SU-DHL-6 (cell line): Measurements from ENCODE around the gene FBXW11.
"Not testable (repeated sequence)": the region's sequence is repeated elsewhere in the genome, so short reads cannot be mapped to it uniquely, and the experiment has no call there.

ENCODE experiments used
- H2AFZ ChIP-seq: fragments of 200-600 bp; sonication (generic); 2 replicates; pipeline ENCODE4 v1.6.1; 2014; ENCODE audit warnings: low read depth, mild to moderate bottlenecking, moderate library complexity, mixed read lengths, antibody characterized with exemption, low read length; ENCODE audit not compliant: severe bottlenecking
- H3F3A ChIP-seq: fragments of 200-600 bp; shearing (Covaris generic); 2 replicates; pipeline ENCODE4 v1.6.0; 2016; ENCODE audit warnings: antibody characterized with exemption, mild to moderate bottlenecking; ENCODE audit not compliant: insufficient read depth
- H3K27ac ChIP-seq: fragments of 200-600 bp; sonication (generic); 2 replicates; pipeline ENCODE4 v1.5.1; 2016; ENCODE audit warnings: low read depth, mild to moderate bottlenecking, low read length, moderate library complexity, mixed read lengths
- H3K27me3 ChIP-seq: fragments of 200-600 bp; sonication (generic), shearing (Covaris generic); 2 replicates; pipeline ENCODE4 v1.6.0; 2014; ENCODE audit warnings: mild to moderate bottlenecking, low read length
- H3K36me3 ChIP-seq: fragments of 200-600 bp; sonication (generic); 2 replicates; pipeline ENCODE4 v1.6.1; 2014; ENCODE audit warnings: mild to moderate bottlenecking, low read length, mixed read lengths
- H3K4me2 ChIP-seq: fragments of 300-600, 200-600 bp; shearing (Covaris generic), sonication (generic); 2 replicates; pipeline ENCODE4 v1.6.0; 2014; ENCODE audit warnings: low read length, low read depth, mild to moderate bottlenecking; ENCODE audit not compliant: poor library complexity, severe bottlenecking
- H3K4me3 ChIP-seq: fragments of 200-600 bp; sonication (generic); 2 replicates; pipeline ENCODE4 v1.5.1; 2014; ENCODE audit warnings: antibody characterized with exemption, low read length, mild to moderate bottlenecking, mixed read lengths; ENCODE audit not compliant: insufficient read depth, poor library complexity, severe bottlenecking
- H3K79me2 ChIP-seq: fragments of 200-600 bp; sonication (generic); 2 replicates; pipeline ENCODE4 v1.6.1; 2014; ENCODE audit warnings: mild to moderate bottlenecking, low read length, moderate library complexity; ENCODE audit not compliant: insufficient read depth
- H3K9ac ChIP-seq: fragments of 200-600 bp; sonication (generic); 2 replicates; pipeline ENCODE4 v1.7.0; 2014; ENCODE audit warnings: mild to moderate bottlenecking, low read length
- H3K9me2 ChIP-seq: fragments of 200-600 bp; sonication (generic); replicated peaks from 2 replicates; pipeline ENCODE4 v1.6.1; 2014; ENCODE audit warnings: low read length; ENCODE audit not compliant: insufficient read depth
- H3K9me3 ChIP-seq: fragments of 200-600 bp; sonication (generic); 2 replicates; pipeline ENCODE4 v1.6.1; 2014; ENCODE audit warnings: low read length, mixed read lengths; ENCODE audit not compliant: insufficient read depth
- H4K20me1 ChIP-seq: fragments of 200-600 bp; sonication (generic); 2 replicates; pipeline ENCODE4 v1.6.1; 2014; ENCODE audit warnings: low read depth, mild to moderate bottlenecking, antibody characterized with exemption, low read length, moderate library complexity, mixed read lengths
- CTCF ChIP-seq: fragments of 200-600 bp; sonication (generic); IDR thresholded peaks from one replicate; pipeline ENCODE4 v1.5.1; 2017; ENCODE audit warnings: antibody characterized with exemption, mild to moderate bottlenecking, low read length, moderate library complexity; ENCODE audit not compliant: insufficient read depth, poor library complexity, severe bottlenecking
- EZH2phosphoT487 ChIP-seq: fragments of 200-600 bp; sonication (generic), shearing (Covaris generic); conservative IDR thresholded peaks from 2 replicates; pipeline ENCODE4 v1.6.1; 2018; ENCODE audit warnings: mild to moderate bottlenecking, antibody characterized with exemption, low read length, moderate library complexity, mixed read lengths

FBXW11 gene

GRCh38 chr5:172028167-172028566, 21.7 kb upstream of the FBXW11 start:
- Histone ChIP-seq H3K9me3 (peaks cover 16% of the 10 kb centered on the region; the same call in 1 of the 2 replicates), H3K9me2 (no peaks in the 10 kb centered on the region; the same call in 1 of the 2 replicates), H3K79me2 (no peaks in the 10 kb centered on the region), H3F3A (no peaks in the 10 kb centered on the region), H3K4me3 (no peak overlapping the region), H3K4me2 (no peak overlapping the region), H4K20me1 (no peaks in the 10 kb centered on the region), H2AFZ (no peak overlapping the region), H3K9ac (no peak overlapping the region), H3K27ac (no peak overlapping the region), H3K27me3 (no peaks in the 10 kb centered on the region), H3K36me3 (no peaks in the 10 kb centered on the region)
- TF ChIP-seq EZH2phosphoT487 (no peak), CTCF (no peak)

DNA sequence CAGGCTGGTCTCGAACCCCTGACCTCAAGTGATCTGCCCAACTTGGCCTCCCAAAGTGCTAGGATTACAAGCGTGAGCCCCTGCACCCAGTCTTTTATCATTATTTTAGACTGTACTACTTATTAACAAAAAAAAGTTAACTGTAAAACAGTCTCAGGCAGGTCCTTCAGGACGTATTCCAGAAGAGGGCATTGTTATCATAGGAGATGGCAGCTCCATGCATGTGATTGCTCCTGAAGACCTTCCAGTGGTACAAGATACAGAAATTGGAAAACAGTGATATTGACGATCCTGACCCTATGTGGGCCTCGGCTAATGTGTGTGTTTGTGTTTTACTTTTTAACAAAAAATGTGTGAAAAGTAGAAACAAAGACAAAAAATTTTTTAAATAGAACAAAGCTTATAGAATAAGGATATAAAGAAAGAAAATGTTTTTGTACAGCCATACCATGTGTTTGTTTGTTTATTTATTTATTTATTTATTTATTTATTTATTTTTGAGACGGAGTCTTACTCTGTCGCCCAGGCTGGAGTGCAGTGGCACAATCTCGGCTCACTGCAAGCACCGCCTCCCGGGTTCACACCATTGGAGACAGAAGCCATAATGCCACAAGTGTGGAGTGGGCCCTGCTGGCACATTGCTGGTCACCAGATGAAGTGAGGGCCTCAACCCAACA, 13.8 kb upstream of the FBXW11 start:
- not testable (repeated sequence) for H3K4me3 ChIP-seq, H4K20me1 ChIP-seq, H3K9me3 ChIP-seq, H3K9me2 ChIP-seq, H3K9ac ChIP-seq, H3K4me2 ChIP-seq, H3K27ac ChIP-seq, H3K27me3 ChIP-seq, H3K79me2 ChIP-seq, H2AFZ ChIP-seq, H3F3A ChIP-seq, H3K36me3 ChIP-seq

- H3F3A ChIP-seq, result no peaks in the 10 kb centered on the region
- no peak overlapping the region for H3K4me2 ChIP-seq
- no peak for TF ChIP-seq CTCF
- TF ChIP-seq EZH2phosphoT487, result no peak
- no peaks in the 10 kb centered on the region for H3K79me2 ChIP-seq
- no peaks in the 10 kb centered on the region for H3K27me3 ChIP-seq
- H3K9me2 ChIP-seq, result no peaks in the 10 kb centered on the region
- H3K27ac ChIP-seq, result no peak overlapping the region
- no peaks in the 10 kb centered on the region for H3K36me3 ChIP-seq
- no peaks in the 10 kb centered on the region for H3K9me3 ChIP-seq
- no peaks in the 10 kb centered on the region for H4K20me1 ChIP-seq
- no peak overlapping the region for H2AFZ ChIP-seq
- H3K4me3 ChIP-seq, result no peak overlapping the region
- no peak overlapping the region for H3K9ac ChIP-seq
Measured at GRCh38 chr5:172015346-172015745, 8.9 kb upstream of the FBXW11 start.

- H3K9me2 ChIP-seq, result no peaks in the 10 kb centered on the region
- H3K9ac ChIP-seq, result no peak overlapping the region
- TF ChIP-seq EZH2phosphoT487 (no peak), CTCF (no peak)
- no peaks in the 10 kb centered on the region for H3K36me3 ChIP-seq
- peaks cover 10% of the 10 kb centered on the region for H3K79me2 ChIP-seq
- H3K27ac ChIP-seq, result no peak overlapping the region
- no peaks in the 10 kb centered on the region for H4K20me1 ChIP-seq
- H3K27me3 ChIP-seq, result no peaks in the 10 kb centered on the region
- no peaks in the 10 kb centered on the region for H3K9me3 ChIP-seq
- H2AFZ ChIP-seq, result no peak overlapping the region
- no peak overlapping the region for H3K4me3 ChIP-seq
- H3F3A ChIP-seq, result no peaks in the 10 kb centered on the region
- H3K4me2 ChIP-seq, result no peak overlapping the region
Measured at GRCh38 chr5:172010278-172010677, 3.8 kb upstream of the FBXW11 start.
